ELF-1 (cell line): ENCODE results near the gene CADM1.

ENCODE experiments used
- DNase-seq: peaks from one replicate; pipeline ENCODE4 v3.0.0-alpha.2; 2016; ENCODE audit warnings: low read depth, low spot score

Gene CADM1

DNA sequence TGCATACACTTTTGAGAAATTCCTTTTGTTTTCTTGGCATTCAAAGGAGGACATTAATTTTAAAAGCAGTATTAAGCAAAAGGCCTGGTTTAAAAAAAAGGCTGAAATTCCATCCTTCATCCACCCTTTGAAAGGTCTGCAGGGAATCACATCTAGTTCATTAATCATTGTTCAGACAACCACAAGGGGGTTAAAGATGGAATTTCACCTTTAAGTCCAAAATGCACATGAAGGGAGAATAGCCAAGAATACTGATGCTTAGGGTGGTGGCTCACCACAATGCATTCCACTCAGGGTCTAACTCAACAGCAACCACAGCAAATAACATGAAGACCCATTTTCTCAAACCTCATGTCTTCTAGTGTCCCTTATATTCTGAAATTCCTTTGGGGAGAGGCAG, 256.9 kb downstream of the CADM1 start:
- DNase-seq = no peak

DNA sequence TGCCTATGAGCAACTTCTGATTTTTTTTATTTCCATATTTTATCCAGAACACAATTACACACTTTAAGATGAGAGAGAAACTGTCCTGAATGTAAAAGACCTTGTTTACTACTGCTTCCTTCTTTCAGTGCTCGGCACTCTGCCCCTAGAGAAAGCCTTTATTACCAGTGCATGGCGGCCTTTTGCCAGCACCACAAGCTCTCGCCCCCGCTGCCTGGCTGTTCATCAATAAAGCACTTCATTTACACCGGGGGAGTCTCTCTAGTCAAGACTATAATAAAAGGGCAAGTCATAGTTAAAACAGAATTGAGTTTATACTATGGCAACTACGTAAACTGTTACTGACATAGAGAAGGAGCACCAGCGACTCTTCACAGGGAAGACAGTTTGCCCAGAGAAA, 259.5 kb downstream of the CADM1 start:
- DNase-seq = no peak

DNA sequence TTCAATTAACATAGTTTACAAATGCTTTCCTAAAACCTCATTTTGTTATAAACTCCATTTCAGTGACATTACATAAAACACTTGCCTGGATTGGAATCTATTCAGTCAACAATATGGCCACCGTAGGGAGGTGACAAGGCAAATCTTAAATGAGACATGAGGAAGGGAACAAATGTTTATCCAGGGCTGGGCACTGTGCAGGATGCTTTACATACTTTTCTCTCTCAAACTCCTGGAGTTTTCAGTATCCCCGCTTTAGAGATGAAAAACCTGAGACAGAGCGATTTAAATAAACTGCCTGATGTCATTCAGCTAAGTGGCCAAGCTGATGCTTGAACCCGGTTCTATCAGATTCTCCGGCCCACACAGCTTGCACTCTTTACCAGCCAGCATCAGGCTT, 259.9 kb downstream of the CADM1 start:
- DNase-seq = no peak

DNA sequence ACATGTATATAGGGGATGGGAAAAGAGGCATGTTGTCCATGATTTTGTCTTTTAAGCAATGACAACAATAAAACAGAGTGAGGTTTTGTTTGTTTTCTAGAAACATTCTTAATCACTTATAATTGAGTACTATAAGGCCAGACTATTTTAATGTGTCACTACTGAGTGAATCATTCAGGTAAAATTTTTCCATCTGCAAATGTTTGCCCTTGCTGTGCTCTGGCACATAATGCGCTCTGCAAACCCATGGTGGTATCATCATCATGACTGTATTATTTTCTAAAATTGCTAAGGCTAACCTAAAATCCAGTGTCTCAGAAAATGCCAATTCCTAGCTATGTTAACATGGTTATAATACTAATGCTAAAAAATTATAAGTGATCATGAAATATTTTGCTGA, 261.2 kb downstream of the CADM1 start:
- DNase-seq = no peak

DNA sequence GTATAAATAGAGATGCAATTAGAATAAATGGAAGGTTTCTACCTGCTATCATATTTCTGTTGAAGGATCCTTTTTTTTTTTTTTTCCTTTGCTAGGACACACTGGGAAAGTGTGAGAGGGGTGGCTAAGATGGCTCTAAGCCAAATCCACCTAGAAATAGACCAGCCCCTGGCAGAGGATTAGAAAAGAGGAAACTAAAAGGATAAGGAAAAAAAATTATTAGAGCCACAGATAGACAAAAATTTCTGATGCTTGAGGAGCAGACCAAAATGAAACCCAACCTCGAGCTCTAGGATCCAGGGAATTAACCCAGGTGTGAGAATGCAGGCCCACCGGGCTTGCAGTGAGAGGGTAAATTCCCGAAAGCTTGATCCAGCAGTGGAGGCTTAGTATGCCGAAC, 262.3 kb downstream of the CADM1 start:
- no peak for DNase-seq

DNA sequence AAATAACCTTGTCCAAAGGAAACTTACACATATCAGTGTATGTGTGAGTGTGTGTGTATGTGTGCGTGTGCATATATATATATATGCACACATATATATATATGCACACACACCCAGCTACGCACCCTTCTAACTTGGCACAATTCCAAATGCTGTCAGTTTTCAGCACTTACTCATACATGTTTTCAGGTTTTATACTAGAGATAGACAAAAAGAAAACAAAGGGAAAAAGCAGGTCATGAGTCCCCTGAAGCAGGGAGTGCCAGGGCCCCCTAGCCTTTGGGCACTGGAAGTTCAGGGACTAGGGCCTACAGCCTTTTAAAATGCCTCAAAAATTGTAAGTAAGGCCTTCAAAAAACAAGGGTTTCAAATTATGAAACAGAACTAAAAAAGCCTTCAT, 265.4 kb downstream of the CADM1 start:
- no peak for DNase-seq

DNA sequence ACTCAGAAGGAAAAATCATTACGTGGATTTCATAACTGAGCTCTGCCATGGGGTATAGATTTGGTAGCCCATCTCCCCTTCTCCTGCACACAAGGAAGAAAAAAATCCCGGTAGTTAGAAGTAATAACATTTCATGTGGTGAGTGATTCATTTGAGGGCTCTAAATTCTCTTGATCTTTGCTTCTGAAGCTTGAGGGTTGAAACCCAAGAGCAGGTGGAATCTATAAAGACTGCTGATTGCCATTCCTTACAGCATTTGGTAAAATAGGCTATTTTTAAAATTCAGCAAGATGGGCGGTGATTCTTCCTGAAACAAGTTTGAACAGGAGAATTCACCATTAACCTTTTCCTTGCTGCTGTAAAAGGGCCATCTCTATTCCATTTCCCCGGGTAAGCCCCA, 266.1 kb downstream of the CADM1 start:
- no peak for DNase-seq

DNA sequence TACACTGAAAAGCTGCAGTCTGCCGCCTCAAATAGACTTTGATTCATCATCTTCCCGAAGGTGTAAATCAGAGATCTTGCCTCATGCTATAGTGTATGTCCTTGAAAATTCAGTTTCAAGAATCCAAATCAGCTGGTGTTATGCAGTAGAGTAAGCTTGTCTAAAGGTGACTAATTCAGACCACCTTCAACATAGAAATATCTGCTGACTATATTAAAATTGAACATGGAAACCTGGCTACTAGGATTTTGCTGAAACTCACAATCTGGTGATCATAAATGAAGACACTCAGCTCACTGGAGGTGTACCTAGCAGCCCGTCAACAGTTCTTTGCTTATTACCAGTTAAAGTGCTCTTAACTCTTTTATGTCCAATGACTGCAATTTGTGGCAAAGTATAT, 266.6 kb downstream of the CADM1 start:
- no peak for DNase-seq

DNA sequence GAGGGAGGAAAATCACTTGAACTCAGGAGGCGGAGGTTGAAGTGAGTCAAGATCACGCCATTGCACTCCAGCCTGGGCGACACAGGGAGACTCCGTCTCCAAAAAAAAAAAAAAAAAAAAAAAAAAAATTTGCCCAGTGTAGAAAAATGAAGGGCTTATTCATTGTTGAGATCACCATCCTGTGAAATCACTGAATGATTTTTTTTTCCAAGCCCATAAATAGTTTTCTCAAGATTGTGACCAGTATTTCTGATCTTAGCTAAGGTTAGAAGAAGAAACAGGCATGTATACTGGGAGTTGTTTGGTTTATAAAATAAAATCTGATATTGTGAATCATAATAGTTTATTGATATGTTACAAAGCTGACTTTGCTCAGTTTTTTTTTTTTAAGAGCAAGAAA, 269.4 kb downstream of the CADM1 start:
- no peak for DNase-seq

DNA sequence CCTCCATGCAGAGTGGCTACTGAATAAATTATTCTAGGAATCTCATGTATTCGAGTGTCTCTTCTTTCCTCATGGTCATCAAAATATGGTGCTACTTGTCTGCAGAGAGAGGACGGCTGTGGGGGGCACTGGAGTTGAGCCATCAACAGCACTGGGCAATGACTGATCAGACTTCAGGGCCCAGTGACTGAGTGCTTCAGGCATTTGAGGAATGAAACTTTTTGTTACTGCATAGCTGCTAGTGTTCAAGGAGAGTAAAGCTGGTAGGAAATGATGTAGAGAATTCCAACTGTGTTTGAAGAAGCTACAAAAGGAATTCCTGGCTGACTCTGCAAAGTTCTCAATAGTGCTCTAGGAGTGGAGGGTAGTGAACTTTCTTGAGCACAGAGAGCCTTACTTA, 277.7 kb downstream of the CADM1 start:
- DNase-seq = peak; percentile 79

DNA sequence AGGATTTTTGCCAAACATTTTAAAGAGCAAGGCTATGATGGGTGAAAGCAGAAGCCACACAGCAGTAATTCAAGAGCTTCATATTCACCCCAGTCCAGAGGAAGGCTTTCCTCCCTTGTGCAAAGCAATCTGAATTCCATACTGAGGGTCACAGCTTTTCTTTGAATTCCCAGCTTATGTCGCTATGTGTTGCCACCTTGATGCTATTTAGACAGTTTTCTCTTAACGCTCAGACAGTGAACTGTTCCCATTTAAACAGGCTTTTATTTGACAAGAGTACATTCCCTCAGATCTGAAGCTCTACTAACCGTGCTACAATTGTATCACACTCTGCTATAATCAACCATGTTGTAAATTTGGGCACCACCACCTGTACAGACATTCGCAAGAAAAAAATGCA, 279.7 kb downstream of the CADM1 start:
- DNase-seq = no peak

DNA sequence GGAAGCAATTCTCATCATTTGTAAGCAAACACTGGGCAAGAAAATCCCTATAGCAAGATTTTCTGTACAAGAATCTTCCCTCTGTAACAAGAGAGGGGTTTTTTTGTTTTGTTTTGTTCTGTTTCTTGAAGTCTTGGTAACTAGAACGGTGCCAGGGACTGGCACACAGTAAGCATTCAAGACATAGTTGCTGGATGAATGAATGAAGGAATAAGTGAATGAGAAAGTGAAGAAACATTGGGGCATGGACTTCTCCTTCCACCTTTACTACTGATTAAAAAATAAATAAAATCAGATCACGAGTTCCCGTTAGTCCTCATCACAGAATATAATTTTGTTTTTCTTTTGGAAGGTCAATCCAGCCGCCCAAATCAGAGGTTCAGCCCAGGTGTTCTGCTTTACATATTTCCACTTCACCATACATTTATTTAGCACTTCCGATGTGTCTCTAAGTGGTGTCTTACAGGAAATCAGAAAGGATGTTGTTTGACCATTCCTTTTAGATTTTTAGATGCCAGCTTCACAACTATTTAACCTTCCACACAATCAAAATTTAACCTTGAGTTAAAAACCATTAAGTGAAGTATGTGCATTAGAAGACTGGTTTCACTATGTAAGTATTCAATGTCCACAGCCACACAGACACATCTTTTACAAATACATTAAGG, 281.2 kb downstream of the CADM1 start:
- DNase-seq = no peak

DNA sequence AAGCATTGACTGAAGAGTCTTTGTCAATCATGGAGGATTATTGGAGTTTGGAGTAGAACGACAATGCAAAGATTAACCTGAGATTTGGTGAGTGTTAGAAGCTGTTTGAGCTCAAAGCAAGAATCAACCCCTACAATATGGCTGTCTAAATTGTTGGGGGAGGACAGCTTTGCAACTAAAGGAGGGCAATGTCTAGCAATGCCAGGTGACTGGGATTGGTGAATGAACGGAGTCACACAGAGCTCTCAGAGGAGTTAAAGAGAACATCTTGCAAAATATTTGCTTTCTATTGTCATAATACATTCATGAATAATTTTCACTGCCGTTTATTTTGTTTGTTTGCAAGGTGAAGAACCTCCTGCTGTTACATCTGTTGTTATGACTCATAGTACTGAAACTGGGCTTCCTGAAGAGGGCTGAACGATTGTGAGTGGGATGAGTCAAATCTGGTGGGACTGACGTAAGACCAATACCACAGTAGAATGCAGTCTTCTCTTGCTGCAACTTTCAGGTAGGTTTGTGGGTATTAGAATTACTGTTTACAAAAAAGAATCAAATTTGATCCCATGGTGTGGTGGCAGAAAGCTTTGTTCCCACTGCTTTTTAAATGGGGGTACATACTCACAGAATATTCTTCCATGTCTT, 281.9 kb downstream of the CADM1 start:
- DNase-seq = no peak

DNA sequence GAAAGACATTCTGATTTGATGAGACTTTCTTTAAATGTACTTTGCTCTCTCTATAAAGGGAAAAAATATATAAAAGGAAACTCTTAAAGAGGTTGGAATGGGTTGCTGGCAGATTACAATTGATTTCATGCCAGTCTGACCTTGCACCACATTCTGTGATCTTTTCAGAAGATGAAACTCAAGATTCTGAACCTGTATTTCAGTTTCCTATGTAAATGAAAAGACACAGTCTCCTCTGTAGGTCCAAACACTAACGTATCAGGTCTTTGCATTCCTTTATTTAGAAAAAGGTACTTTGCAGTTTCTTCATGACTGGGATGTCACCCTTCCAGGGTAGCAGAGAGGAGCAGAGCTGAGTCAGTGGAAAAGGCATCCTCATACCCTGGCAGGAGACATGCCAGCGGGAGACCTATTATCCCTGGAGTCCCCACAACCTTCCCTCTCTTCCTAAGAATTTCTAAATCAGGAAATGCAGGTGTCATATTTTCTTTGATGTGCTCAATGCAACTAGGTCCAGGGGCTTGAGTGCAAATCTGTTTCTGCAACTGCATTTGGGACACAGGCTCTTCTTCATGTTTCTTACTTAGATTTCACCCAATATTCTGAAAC, 282.6 kb downstream of the CADM1 start:
- DNase-seq = no peak

DNA sequence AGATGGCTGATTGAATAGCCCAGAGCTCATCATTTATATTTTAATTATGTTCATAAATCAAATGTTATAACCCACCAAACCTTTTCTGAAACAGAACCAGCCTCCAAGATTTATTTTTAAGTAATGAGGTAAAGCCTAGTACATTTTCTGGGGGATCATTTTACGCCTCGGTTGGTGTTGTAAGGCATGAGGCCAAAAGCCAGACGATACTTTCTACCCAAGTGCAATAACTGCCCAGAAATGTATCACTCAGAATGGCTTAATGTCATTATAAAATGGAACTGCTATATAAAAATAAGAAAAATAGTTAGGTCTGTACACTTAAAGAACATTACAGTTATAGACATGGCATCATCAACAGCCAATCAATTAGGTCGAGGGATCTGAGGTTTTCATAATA, 283.3 kb downstream of the CADM1 start:
- DNase-seq = no peak

DNA sequence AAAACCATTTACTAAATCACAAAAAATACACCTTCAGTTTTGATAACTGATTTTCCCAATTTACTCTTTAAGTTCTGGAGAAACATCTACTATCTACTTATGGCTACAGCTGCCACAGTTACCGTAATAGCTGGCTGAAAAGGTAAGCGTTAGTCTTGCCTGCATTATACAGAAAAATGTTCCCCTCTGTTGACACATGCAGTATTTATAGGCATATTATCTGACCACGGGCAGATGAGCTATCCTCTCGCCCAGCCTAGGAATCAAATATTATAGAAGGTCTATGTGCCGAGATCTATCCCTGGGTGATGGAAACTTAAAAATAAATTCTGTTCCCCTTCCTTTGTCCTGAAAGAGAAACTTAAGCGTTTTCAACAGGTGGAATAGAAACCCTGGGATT, 283.8 kb downstream of the CADM1 start:
- no peak for DNase-seq

DNA sequence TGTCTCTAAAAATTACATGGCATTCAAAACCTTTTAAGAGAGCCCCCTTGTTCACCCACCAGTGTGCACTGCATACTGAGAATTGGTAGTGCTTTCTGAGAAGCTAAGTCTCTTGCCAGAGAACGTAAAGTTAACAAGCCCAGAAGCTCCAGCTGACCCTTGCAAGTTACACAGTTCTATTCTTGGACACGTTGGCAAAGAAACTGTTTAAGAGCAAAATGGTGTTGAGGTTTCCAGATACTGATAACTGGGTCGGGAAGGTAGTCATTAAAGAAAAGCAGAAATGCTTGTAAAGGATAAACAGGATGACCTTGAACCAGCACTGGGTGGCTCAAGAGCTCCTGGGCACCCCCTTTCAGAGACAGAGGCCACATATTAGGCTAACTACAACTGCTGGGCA, 284.8 kb downstream of the CADM1 start:
- no peak for DNase-seq

DNA sequence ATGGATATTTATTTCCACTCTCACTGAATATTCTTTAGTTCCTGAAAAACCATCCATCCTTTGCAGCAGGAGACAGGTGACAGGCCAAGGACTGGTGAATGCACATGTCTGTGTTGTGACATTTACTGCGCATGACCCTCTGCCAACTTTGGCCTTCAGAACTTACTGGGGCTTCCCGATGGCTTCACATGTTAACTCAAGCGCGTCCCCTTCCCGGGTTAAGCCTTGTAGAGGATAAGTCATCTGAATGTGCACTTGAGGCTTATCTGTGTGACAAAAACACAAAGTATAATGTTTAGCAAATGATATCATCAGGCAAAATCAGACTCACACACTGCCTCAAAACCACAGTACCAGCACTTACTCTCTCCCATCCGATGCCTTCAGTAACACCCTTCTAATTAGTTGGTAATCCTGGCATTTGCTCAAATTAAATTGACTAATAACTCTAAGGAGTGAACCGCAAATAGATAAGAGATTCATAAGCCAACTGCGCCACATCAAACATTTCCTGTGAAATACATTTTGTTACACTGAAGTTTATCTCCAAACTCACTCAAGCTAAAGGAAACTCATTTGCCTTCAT, 286.4 kb downstream of the CADM1 start:
- DNase-seq = no peak

DNA sequence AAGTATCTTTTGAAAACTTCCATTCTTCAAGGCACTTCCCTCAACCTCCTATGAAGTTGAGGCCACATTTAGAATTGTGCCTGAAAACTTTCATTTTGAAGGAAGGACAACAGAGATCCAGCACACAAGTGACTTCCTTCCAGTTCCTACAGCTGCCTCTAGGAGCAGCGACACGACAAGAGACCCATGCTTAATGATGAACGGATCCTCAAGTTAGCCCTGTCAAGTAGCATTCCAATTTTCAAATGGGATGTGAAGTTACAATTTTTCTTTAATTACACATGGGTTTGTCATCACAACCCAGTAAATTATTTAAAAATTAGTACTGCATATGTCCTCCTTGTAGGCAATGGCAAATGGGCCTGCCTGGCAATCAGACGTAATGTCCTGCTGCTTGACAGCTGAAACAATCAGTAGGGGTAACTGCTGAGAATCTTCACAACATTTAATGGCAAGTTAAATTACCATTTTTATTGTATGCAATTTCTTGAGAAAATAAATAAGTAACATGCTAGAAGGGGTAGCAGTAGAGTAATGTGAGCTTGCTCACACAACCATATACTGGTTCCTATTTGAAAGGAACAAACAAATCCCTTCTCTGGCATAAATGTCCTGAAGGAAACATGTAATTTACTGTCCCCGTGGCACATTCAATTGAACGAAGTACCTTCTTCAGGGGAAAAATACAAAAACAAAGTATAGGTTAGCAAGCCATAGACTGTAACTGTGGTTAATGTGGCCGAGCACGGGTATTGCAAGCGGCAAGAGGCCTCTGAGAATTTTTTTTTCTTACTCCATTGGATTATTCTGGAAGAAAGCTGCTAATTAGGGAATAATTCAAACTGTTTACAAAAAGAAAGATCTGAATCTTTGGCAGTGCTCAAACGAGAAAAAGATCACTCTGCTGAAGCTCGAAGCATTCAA, 288.3 kb downstream of the CADM1 start:
- DNase-seq = no peak

DNA sequence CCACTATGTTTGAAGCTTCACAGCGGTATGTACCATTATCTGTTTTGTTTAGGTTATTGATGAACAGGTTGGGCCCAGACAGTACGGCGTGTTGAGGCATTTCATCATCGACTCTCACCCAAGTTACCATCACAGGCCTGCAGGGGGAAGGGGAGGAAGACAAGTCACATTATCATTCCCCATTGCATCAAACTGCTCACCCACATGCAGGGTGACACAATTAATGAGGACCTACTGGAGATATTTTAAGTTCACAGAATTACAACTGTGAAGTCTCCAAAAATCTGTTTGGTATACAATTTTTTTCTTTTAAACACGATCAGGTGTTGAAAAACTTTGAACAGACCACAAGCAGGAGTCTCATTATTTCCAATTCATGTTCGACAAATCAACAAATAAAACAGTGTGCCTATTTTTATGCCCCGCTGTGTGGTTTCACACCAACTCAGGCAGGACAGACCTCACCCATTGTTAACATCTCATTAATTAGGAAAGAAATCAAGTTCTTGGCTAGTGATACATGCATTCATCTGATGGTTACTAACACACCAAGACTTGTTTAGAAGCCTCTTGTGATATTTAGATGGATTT, 289.5 kb downstream of the CADM1 start:
- DNase-seq = no peak

DNA sequence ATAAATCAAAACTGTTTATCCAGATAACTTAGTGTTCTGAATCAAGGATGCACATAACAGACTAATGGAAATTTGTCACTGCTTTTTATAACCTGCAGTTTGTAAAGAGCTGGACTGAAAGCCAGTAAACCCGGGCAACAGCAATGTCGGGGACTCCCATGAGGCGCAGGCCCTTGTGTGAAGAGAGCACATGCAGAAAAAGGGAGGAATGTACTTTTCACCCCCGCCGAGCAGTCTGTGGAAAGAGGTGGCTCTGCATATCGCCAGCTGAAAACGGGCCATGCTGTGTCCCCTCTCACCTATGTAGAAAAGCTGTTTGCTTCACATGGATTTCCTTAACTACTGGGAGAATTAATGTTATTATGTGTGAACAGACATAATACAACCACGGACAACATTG, 291.2 kb downstream of the CADM1 start:
- no peak for DNase-seq
